Mesodermal cell (in vitro differentiated cells): ENCODE measurements around the gene PSMD4. TPM values are rescaled to one million over a fixed set of nuclear protein-coding genes. Genes with fewer than 3 reads are reported as not detected.
"Not testable (repeated sequence)": the region's sequence is repeated elsewhere in the genome, so short reads cannot be mapped to it uniquely, and the experiment has no call there.

Experiments used
- H3K27ac ChIP-seq: 2 replicates; pipeline ENCODE4 v1.7.0; 2013; ENCODE audit warnings: mild to moderate bottlenecking, low read depth, low read length, moderate library complexity; ENCODE audit not compliant: severe bottlenecking
- H3K36me3 ChIP-seq: 2 replicates; pipeline ENCODE4 v1.7.1; 2013; ENCODE audit warnings: mild to moderate bottlenecking, low read length, moderate library complexity; ENCODE audit not compliant: control insufficient read depth, insufficient read depth
- H3K4me1 ChIP-seq: one replicate; pipeline ENCODE4 v1.7.1; 2013; ENCODE audit warnings: mild to moderate bottlenecking, low read length; ENCODE audit not compliant: insufficient read depth, control insufficient read depth, poor library complexity, severe bottlenecking
- H3K4me3 ChIP-seq: 2 replicates; pipeline ENCODE4 v1.7.0; 2013; ENCODE audit warnings: low read length, control low read depth, mild to moderate bottlenecking; ENCODE audit not compliant: insufficient read depth, poor library complexity, severe bottlenecking; ENCODE audit errors: extremely low read depth
- H3K9me3 ChIP-seq: 2 replicates; pipeline ENCODE4 v1.7.1; 2013; ENCODE audit warnings: mild to moderate bottlenecking, low read length, moderate library complexity; ENCODE audit not compliant: control insufficient read depth
- WGBS, 2 experiments: methylation state at CpG; one replicate each; pipeline ENCODE4 v1.1.5; 2013; ENCODE audit warnings: missing lambda C conversion rate in 2 of 2; ENCODE audit not compliant: insufficient coverage in 2 of 2; 5-methylcytosine and 5-hydroxymethylcytosine counted together
- polyA plus RNA-seq, 2 experiments: library from polyadenylated mRNA; stranded (reverse); fragments of 50-300 nt; gene quantifications; one replicate each; pipeline ENCODE4 v1.2.3, GENCODE V29; 2013

The PSMD4 gene
- polyA plus RNA-seq (2013, experiment 1 of 2) = 186 TPM
- polyA plus RNA-seq (2013, experiment 2 of 2) = 173 TPM

- Histone ChIP-seq H3K9me3 (no peaks in the 10 kb centered on the region), H3K4me1 (no peaks in the 10 kb centered on the region), H3K36me3 (peaks cover 20% of the 10 kb centered on the region), H3K27ac (peak within 1 kb of the TSS; percentile 93), H3K4me3 (peak within 1 kb of the TSS; percentile 74)
- 27 to 40% methylated on average over 38 to 43 of the region's 56 CpGs for WGBS, 2 experiments
Measured at GRCh38 chr1:151254217-151255213, at the start of gene PSMD4. Gene PSMD4, plus strand, starts transcription at chr1:151254734. Its CDS starts 49 bp downstream, at chr1:151254783.

DNA sequence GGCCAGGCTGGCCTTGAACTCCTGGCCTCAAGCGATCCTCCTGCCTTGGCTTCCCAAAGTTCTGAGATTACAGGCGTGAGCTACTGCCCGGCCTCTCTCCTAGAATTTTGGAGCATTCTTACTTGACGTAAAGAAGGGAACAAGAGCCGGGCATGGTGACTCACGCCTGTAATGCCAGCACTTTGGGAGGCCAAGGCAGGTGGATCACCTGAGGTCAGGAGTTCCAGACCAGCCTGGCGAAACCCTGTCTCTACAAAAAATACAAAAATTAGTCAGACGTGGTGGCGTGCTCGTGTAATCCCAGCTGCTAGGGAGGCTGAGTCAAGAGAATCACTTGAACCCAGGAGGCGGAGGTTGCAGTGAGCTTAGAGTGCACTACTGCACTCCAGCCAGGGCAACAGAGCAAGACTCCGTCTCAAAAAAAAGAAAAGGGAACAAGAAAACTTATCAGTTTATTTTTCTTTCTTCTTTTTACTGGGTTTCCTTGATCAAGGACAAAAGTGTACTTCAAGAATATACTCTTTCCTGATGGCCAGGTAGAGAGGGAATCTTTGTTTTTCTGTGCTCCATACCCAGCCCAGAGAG is 49.1 kb upstream of the PSMD4 start:
- peaks cover 85% of the 10 kb centered on the region for H3K36me3 ChIP-seq

DNA sequence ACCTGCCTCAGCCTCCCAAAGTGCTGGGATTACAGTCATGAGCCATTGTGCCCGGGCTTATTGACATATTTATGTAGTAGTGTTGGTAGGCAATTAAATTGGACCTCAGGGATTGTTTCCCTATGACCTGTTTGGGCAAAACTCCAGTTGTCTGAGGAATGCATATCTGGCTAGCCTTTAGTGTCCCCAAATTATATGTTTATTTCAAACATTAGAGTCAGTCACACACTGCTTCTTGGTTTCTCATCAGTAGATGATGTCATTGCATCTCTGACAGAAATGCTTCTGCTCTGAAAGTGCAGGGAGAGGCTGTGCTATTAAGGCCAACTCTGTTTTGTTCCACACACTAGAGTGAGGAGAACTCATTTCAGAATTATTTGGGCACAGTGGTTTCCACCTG is 43.7 kb upstream of the PSMD4 start:
- Histone ChIP-seq H3K4me3 (no peak overlapping the region), H3K4me1 (no peaks in the 10 kb centered on the region), H3K9me3 (no peaks in the 10 kb centered on the region), H3K36me3 (peaks cover 65% of the 10 kb centered on the region), H3K27ac (no peak overlapping the region)
- 86% methylated on average over 1 of the region's 1 CpG; no CpG with 5 or more reads in 1 of the 2 experiments for WGBS, 2 experiments

More for the DNA sequence above, 49.1 kb upstream of the PSMD4 start:
- not testable (repeated sequence) for H3K4me3 ChIP-seq, H3K9me3 ChIP-seq, H3K27ac ChIP-seq, H3K4me1 ChIP-seq
- WGBS, 2 experiments = 97% methylated on average over 10 to 11 of the region's 12 CpGs

- Histone ChIP-seq H3K9me3 (no peaks in the 10 kb centered on the region), H3K4me1 (no peaks in the 10 kb centered on the region), H3K4me3 (no peak overlapping the region), H3K27ac (no peak overlapping the region), H3K36me3 (peaks cover 54% of the 10 kb centered on the region)
- 96 to 99% methylated on average over 11 to 14 of the region's 15 CpGs for WGBS, 2 experiments
Measured at GRCh38 chr1:151211972-151212705, 42.4 kb upstream of the PSMD4 start.

DNA sequence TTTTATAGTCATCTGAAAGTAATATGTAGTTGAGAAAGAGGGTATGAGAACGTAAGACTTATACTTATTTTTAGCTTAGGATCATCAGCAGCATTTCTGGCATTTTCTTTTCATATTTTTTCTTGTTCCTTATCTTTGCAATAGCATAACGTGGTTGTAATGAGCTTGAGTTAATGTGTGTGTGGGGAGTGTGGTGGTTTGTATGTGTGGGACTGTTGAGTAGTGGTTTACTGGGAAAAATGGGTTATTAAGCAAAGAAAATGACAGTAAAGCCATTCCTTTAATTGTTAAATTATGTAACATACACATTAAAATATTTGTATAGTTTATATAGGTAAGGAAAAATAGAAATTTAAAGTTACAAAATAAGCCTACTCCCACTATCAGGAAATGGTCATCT is 41.0 kb upstream of the PSMD4 start:
- WGBS, 2 experiments = no CpG with 5 or more reads among the region's 2 CpGs
- H3K4me3 ChIP-seq = no peak overlapping the region
- no peaks in the 10 kb centered on the region for H3K4me1 ChIP-seq
- H3K36me3 ChIP-seq = peaks cover 53% of the 10 kb centered on the region
- H3K27ac ChIP-seq = no peak overlapping the region
- no peaks in the 10 kb centered on the region for H3K9me3 ChIP-seq

- no peak overlapping the region for H3K4me3 ChIP-seq
- no peaks in the 10 kb centered on the region for H3K4me1 ChIP-seq
- H3K27ac ChIP-seq = no peak overlapping the region
- H3K36me3 ChIP-seq = peaks cover 75% of the 10 kb centered on the region
- H3K9me3 ChIP-seq = no peaks in the 10 kb centered on the region
- WGBS, 2 experiments = no CpG with 5 or more reads among the region's 1 CpG
Measured at GRCh38 chr1:151221616-151222015, 32.9 kb upstream of the PSMD4 start.

DNA sequence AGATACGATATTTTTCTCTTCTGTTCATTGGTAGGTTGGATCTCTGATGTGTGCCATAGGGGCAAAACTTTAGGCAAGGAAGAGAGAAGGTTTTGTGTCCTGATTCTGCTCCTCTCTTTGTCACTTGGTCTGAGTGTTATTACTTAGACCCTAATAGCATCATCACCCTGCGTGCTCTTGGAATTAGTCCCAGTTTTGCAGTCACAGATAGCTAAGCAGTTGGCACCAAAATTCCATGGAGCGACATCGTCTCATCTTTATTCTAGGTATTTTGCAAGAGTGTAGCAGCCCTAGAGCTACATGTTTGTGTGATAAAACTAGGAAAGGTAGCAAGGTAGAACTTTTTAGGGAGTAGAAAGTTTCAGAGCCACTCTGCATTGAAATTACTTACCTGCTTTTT is 32.4 kb upstream of the PSMD4 start:
- 100% methylated on average over 3 of the region's 4 CpGs for WGBS, 2 experiments
- no peaks in the 10 kb centered on the region for H3K9me3 ChIP-seq
- H3K27ac ChIP-seq = no peak overlapping the region
- H3K4me1 ChIP-seq = no peaks in the 10 kb centered on the region
- H3K4me3 ChIP-seq = no peak overlapping the region
- H3K36me3 ChIP-seq = peaks cover 78% of the 10 kb centered on the region

DNA sequence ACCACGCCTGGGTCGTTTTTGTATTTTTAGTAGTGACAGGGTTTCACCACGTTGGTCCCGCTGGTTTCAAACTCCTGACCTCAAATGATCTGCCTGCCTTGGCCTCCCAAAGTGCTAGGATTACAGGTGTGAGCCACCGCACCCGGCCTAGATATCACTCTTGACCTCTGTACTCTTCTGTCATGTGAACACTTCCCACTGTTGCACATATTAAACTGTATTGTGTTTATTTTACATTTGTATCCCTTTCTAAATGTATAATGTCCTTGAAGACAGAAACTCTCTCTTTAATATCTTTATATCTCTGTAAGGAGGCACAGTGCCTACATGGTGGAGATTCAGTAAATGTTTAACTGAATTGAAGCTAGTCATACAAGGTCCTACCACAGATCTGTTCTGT is 19.3 kb upstream of the PSMD4 start:
- Histone ChIP-seq H3K4me1 (no peaks in the 10 kb centered on the region), H3K9me3 (no peaks in the 10 kb centered on the region), H3K4me3 (no peak overlapping the region), H3K36me3 (peaks cover 96% of the 10 kb centered on the region), H3K27ac (no peak overlapping the region)
- 75 to 83% methylated on average over 4 of the region's 6 CpGs for WGBS, 2 experiments

GRCh38 chr1:151237678-151238466 is 16.7 kb upstream of the PSMD4 start:
- no peaks in the 10 kb centered on the region for H3K4me1 ChIP-seq
- H3K36me3 ChIP-seq = peaks cover 97% of the 10 kb centered on the region
- WGBS, 2 experiments = 84 to 100% methylated on average over 2 to 3 of the region's 4 CpGs
- no peak overlapping the region for H3K4me3 ChIP-seq
- H3K27ac ChIP-seq = no peak overlapping the region
- no peaks in the 10 kb centered on the region for H3K9me3 ChIP-seq

DNA sequence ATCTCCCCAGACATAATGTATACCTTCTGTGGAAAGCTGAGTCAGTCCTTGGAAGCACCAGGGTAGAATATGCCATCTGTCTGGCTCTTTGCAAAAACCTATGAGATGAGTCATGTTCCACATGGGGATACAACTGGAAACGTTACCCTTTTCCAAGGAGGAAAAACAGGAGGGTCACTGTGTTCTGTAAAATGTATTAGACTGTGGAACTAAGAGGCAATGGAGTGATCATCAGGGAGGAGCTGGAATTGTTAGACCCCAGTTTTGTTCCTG is 16.1 kb upstream of the PSMD4 start:
- H3K36me3 ChIP-seq = peaks cover 97% of the 10 kb centered on the region
- H3K27ac ChIP-seq = no peak overlapping the region
- H3K9me3 ChIP-seq = no peaks in the 10 kb centered on the region
- H3K4me3 ChIP-seq = no peak overlapping the region
- H3K4me1 ChIP-seq = no peaks in the 10 kb centered on the region
- WGBS, 2 experiments = 91 to 93% methylated on average over 1 of the region's 1 CpG
